K562 (cell line): Measurements from ENCODE around the gene PPIA. TPM values are rescaled to one million over a fixed set of nuclear protein-coding genes. Genes with fewer than 3 reads are reported as not detected.
A peak's percentile ranks its signal among the peaks of the same experiment; 100 is the strongest.
"Not testable (repeated sequence)": the region's sequence is repeated elsewhere in the genome, so short reads cannot be mapped to it uniquely, and the experiment has no call there.

Experiments
- ATAC-seq: fragments of 200-7000 bp; cut with Tn5 transposase; 3 replicates; pipeline ENCODE4 v1.9.1; 2020; ENCODE audit warnings: moderate library complexity
- BruUV-seq: library from RNA; stranded (reverse); fragments of 400-500 nt; replicated peaks from 2 replicates; lab custom pipeline; 2021; lab: Mats Ljungman, UMichigan
- CTCF ChIA-PET: fragments of 300-600 bp; formaldehyde crosslinking; extraction: SDS; loops from one replicate; lab custom pipeline; 2021; ENCODE audit warnings: low intra/inter-chr PET ratio; lab: Yijun Ruan, JAX
- POLR2A ChIA-PET: fragments of 300-600, 350-650 bp; sonication (Branson Sonifier 250); formaldehyde crosslinking; extraction: SDS; loops from one replicate; lab custom pipeline; 2021; ENCODE audit warnings: antibody characterized with exemption, inconsistent platforms; lab: Yijun Ruan, JAX
- DNase-seq, 4 experiments: peaks; one replicate each; pipeline versions ENCODE4 v3.0.0 to v3.0.0-alpha.2; 2011 to 2018; ENCODE audit warnings: low spot score in 3 of 4, mixed read lengths in 3 of 4; ENCODE audit errors: extremely low read depth in 1 of 4
- FAIRE-seq: peaks from 2 replicates; lab custom pipeline; 2011; peaks lifted over from hg19 to GRCh38; lab: Jason Lieb, UNC
- H2AFZ ChIP-seq: 2 replicates; pipeline ENCODE4 v1.6.0; 2011; ENCODE audit warnings: low read depth, low read length, control low read depth, inconsistent platforms
- H3K27ac ChIP-seq: fragments of 200-600 bp; 3 replicates; pipeline ENCODE4 v1.8.0; 2011; ENCODE audit warnings: low read depth, mild to moderate bottlenecking, control low read depth, inconsistent platforms, low read length, moderate library complexity, mixed read lengths; ENCODE audit errors: extremely low read depth
- H3K27me3 ChIP-seq, 2 experiments: fragments of 300-600 bp in 1 of 2; 2 replicates in 1 of 2; 3 replicates in 1 of 2; pipeline versions ENCODE4 v1.6.0 to v1.8.0; 2011; ENCODE audit warnings: inconsistent platforms in 2 of 2, low read length in 2 of 2, mild to moderate bottlenecking in 1 of 2, mixed read lengths in 1 of 2, moderate library complexity in 1 of 2; ENCODE audit not compliant: control insufficient read depth in 2 of 2, insufficient read depth in 2 of 2
- H3K36me3 ChIP-seq: fragments of 300-600 bp; 3 replicates; pipeline ENCODE4 v1.8.0; 2011; ENCODE audit warnings: mild to moderate bottlenecking, low read length, inconsistent platforms; ENCODE audit not compliant: control insufficient read depth, insufficient read depth
- H3K4me1 ChIP-seq, 2 experiments: fragments of 200-600 bp in 1 of 2; replicated peaks in 1 of 2; 2 replicates in 1 of 2; 3 replicates in 1 of 2; pipeline versions ENCODE4 v1.5.1 to v1.8.0; 2011; ENCODE audit warnings: inconsistent platforms in 2 of 2, low read length in 2 of 2, mild to moderate bottlenecking in 1 of 2, mixed read lengths in 1 of 2, moderate library complexity in 1 of 2; ENCODE audit not compliant: control insufficient read depth in 2 of 2, insufficient read depth in 2 of 2
- H3K4me2 ChIP-seq: 2 replicates; pipeline ENCODE4 v1.6.1; 2011; ENCODE audit warnings: low read length, control low read depth, inconsistent platforms, mixed read lengths; ENCODE audit not compliant: insufficient read depth
- H3K4me3 ChIP-seq: fragments of 200-600 bp; sonication (generic), shearing (Covaris generic); 2 replicates; pipeline ENCODE4 v1.5.1; 2016; ENCODE audit warnings: control low read depth, inconsistent platforms
- H3K79me2 ChIP-seq: fragments of 200-600 bp; 3 replicates; pipeline ENCODE4 v1.8.0; 2011; ENCODE audit warnings: low read length, inconsistent platforms; ENCODE audit not compliant: control insufficient read depth, insufficient read depth
- H3K9ac ChIP-seq, 2 experiments: 2 replicates each; pipeline versions ENCODE4 v1.6.0 to v1.6.1; 2011; ENCODE audit warnings: low read depth in 2 of 2, low read length in 2 of 2, control low read depth in 1 of 2, inconsistent platforms in 1 of 2, mild to moderate bottlenecking in 1 of 2, mixed read lengths in 1 of 2; ENCODE audit not compliant: insufficient read depth in 1 of 2
- H3K9me1 ChIP-seq: one replicate; pipeline ENCODE4 v1.6.0; 2011; ENCODE audit warnings: inconsistent platforms, mild to moderate bottlenecking, low read length, moderate library complexity; ENCODE audit not compliant: control insufficient read depth, insufficient read depth
- H3K9me3 ChIP-seq: replicated peaks from 2 replicates; pipeline ENCODE4 v1.5.1; 2011; ENCODE audit warnings: low read depth, low read length, inconsistent platforms; ENCODE audit not compliant: control insufficient read depth, insufficient read depth
- H4K20me1 ChIP-seq: replicated peaks from 2 replicates; pipeline ENCODE4 v1.6.1; 2011; ENCODE audit warnings: low read length, inconsistent platforms, mixed read lengths; ENCODE audit not compliant: control insufficient read depth, insufficient read depth
- ADNP ChIP-seq: fragments of 200-800 bp; sonication (Bioruptor generic); IDR thresholded peaks from 2 replicates; pipeline ENCODE4 v1.6.1; 2016; ENCODE audit warnings: missing genetic modification characterization, missing compliant biosample characterization
- ARID2 ChIP-seq: fragments of 450-650 bp; IDR thresholded peaks from 2 replicates; pipeline ENCODE4 v1.6.1; 2017; ENCODE audit warnings: antibody characterized with exemption, mild to moderate bottlenecking
- CHD1 ChIP-seq: fragments of 200-600 bp; sonication (generic); IDR thresholded peaks from one replicate; pipeline ENCODE4 v1.6.1; 2012; ENCODE audit warnings: mild to moderate bottlenecking, moderate library complexity, low read length, inconsistent platforms
- DMBX1 ChIP-seq: fragments of 250-450 bp; sonication (Bioruptor Pico); IDR thresholded peaks from 2 replicates; pipeline ENCODE4 v1.8.0; 2022; ENCODE audit warnings: inconsistent platforms, mild to moderate bottlenecking, moderate library complexity, borderline replicate concordance
- HDAC2 ChIP-seq: fragments of 450-650 bp; IDR thresholded peaks from 2 replicates; pipeline ENCODE4 v1.6.1; 2016; ENCODE audit warnings: mild to moderate bottlenecking
- RBFOX2 ChIP-seq: fragments of 200-400 bp; formaldehyde crosslinking; IDR thresholded peaks from 2 replicates; pipeline ENCODE4 v1.6.1; 2017; ENCODE audit warnings: low read depth, mild to moderate bottlenecking, low read length, moderate library complexity
- ZC3H8 ChIP-seq: fragments of 450-650 bp; IDR thresholded peaks from 2 replicates; pipeline ENCODE4 v1.6.1; 2017
- WGBS: fragments of 100-300 bp; shearing (Covaris generic); methylation state at CpG from one replicate; pipeline ENCODE4 v1.1.6; 2016; ENCODE audit warnings: low coverage, mixed read lengths; ENCODE audit not compliant: insufficient coverage; ENCODE audit errors: missing lambda C conversion rate; 5-methylcytosine and 5-hydroxymethylcytosine counted together
- in situ Hi-C: fragments of 300-500 bp; cut with MboI; formaldehyde crosslinking; loops from 4 replicates; pipeline ENCODE4 v1.15.0; 2018; ENCODE audit warnings: inconsistent platforms, mixed read lengths
- intact Hi-C: fragments of 100-400 bp; cut with micrococcal nuclease; formaldehyde crosslinking; loops from 2 replicates; pipeline ENCODE4 v1.14.2; 2022
- polyA plus RNA-seq, 8 experiments: library from polyadenylated mRNA; depleted of rRNA in 4 of 8; stranded (reverse) in 5 of 8; unstranded in 3 of 8; fragments of >200 nt; fragmentation: Nextera tagmentation in 2 of 8; fragmentation: Illumina TruSeq in 1 of 8; extraction: Ambion mirVana in 2 of 8; extraction: Trizol in 1 of 8; gene quantifications; 2 replicates each; pipeline versions ENCODE4 v1.2.1 to v1.2.3, GENCODE V29; 2011 to 2014; ENCODE audit warnings: inconsistent platforms in 1 of 8, missing spikeins in 1 of 8
- total RNA-seq, 7 experiments: library from RNA; depleted of rRNA in 6 of 7; stranded (reverse); fragments of >200 nt in 6 of 7; fragmentation: Illumina TruSeq in 2 of 7; extraction: Trizol in 2 of 7; gene quantifications; 2 replicates each; pipeline versions ENCODE4 v1.2.1 to v1.2.3, GENCODE V29; 2011 to 2021; ENCODE audit warnings: low replicate concordance in 1 of 7
- TF ChIP-seq, protein P1 (sequence below): fragments of 450-650 bp; IDR thresholded peaks from 2 replicates; pipeline ENCODE4 v1.6.1; 2016; ENCODE audit warnings: borderline replicate concordance
- TF ChIP-seq, protein P2 (sequence below), 2 experiments: fragments of 450-650 bp; IDR thresholded peaks; 2 replicates each; pipeline ENCODE4 v1.6.1; 2016

PPIA gene
- total and polyA plus RNA-seq, 9 of the 15 experiments (the other 6 are each of a cell fraction or from before 2014, with no cell fraction given): 2,583 to 7,504 (median 3,973) TPM

DNA sequence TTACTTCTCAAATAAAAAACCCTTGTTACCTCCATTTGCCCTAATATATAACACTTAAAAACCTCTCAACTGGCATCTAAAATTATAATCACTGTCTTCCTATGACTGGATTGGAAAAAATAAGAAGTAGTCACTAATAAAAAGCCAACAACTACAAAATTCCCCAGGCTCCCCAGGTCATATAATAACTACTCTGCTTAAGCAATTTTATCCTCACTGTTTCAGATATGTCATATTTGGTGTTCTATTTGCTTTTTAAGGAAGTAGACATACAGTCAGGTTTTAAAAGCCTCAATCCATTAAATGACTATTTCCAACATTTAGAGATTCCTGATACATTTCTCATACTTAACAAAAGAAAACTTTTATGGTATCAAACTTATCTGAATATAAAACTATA is 49.0 kb downstream of the PPIA start:
- intact Hi-C loops: loop anchor here (5.0 to 10.0 kb wide), 2 partner anchors 101 to 142 kb away; partner anchors contain the start of gene ZMIZ2
- in situ Hi-C loops: no loop called here
- FAIRE-seq: no peak
- peak overlapping the region in 1 of 2 experiments; percentile 93; a peak in 3 of 4 replicates for H3K9ac ChIP-seq
- H4K20me1 ChIP-seq: peaks cover 15% of the 10 kb centered on the region; the same call in 1 of the 2 replicates
- H3K27ac ChIP-seq: peak overlapping the region; percentile 98; the same call in 2 of the 3 replicates
- ChIA-PET POLR2A (interaction anchor here (0.5 to 2.0 kb wide), 6 partner anchors 10 to 49 kb away, joined by 3 to 10 read pairs (median 4); no protein-coding TSS in a partner anchor), CTCF (no interaction called here)
- H3K4me3 ChIP-seq: peak overlapping the region; percentile 72
- no peak overlapping the region for H2AFZ ChIP-seq
- peaks cover 15% of the 10 kb centered on the region in 2 experiments; a peak in 4 of 5 replicates for H3K4me1 ChIP-seq
- peak; percentile 44 for TF ChIP-seq RBFOX2
- TF ChIP-seq DMBX1 (CRISPR knock-in tag): no peak
- no peak for ATAC-seq
- BruUV-seq: no TSS peak
- H3K9me1 ChIP-seq: no peaks in the 10 kb centered on the region
- H3K27me3 ChIP-seq: no peaks in the 10 kb centered on the region
- H3K36me3 ChIP-seq: peaks cover 41% of the 10 kb centered on the region
- H3K4me2 ChIP-seq: no peak overlapping the region
- peaks cover 86% of the 10 kb centered on the region for H3K79me2 ChIP-seq
- H3K9me3 ChIP-seq: no peaks in the 10 kb centered on the region
- no peak for DNase-seq

DNA sequence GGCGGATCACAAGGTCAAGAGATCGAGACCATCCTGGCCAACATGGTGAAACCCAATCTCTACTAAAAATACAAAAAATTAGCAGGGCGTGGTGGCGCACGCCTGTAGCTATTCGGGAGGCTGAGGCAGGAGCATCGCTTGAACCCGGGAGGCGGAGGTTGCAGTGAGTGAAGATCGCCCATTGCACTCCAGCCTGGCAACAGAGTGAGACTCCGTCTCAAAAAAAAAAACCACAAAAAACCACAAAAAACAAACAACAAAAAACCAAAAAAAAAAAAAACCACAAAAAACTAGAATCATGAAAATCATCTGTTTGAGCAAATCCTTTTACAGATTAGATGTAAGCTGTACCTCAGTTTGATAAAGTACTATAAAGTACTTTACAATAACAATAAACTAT is 49.9 kb downstream of the PPIA start:
- H3K9me1 ChIP-seq, ATAC-seq, FAIRE-seq, BruUV-seq, H3K9me3 ChIP-seq, H2AFZ ChIP-seq, in situ Hi-C loops, H3K27me3 ChIP-seq, DNase-seq: not testable (repeated sequence)
- intact Hi-C loops: loop anchor here (5.0 to 10.0 kb wide), 2 partner anchors 102 to 141 kb away; partner anchors contain the start of gene ZMIZ2
- ChIA-PET POLR2A (interaction anchor here (0.5 to 4.3 kb wide), 10 partner anchors 8 to 262 kb away, joined by 3 to 43 read pairs (median 8); partner anchors contain the start of gene PURB), CTCF (interaction anchor here (0.6 kb wide), 1 partner anchor 42 kb away, joined by 4 read pairs; no protein-coding TSS in a partner anchor)
- 1% methylated on average over 11 of the region's 11 CpGs for WGBS
- Histone ChIP-seq H3K9ac (peak overlapping the region; percentile 82 to 93), H3K4me3 (peak overlapping the region; percentile 72), H3K79me2 (peaks cover 77% of the 10 kb centered on the region), H3K4me2 (peak overlapping the region; percentile 91), H3K36me3 (peaks cover 32% of the 10 kb centered on the region), H3K27ac (peak overlapping the region; percentile 98), H3K4me1 (peaks cover 15% of the 10 kb centered on the region in 2 experiments; a peak in 4 of 5 replicates), H4K20me1 (peaks cover 15% of the 10 kb centered on the region; the same call in 1 of the 2 replicates)
- TF ChIP-seq ZC3H8 (0 out of 2 replicates have a peak, but pooled peaks have one; percentile 49), HDAC2 (peak; percentile 44; the same call in 1 of the 2 replicates), ARID2 (peak; percentile 11; the same call in 1 of the 2 replicates), CHD1 (peak; percentile 7), ADNP (0 out of 2 replicates have a peak, but pooled peaks have one; percentile 40)
- TF ChIP-seq, protein P1, sequence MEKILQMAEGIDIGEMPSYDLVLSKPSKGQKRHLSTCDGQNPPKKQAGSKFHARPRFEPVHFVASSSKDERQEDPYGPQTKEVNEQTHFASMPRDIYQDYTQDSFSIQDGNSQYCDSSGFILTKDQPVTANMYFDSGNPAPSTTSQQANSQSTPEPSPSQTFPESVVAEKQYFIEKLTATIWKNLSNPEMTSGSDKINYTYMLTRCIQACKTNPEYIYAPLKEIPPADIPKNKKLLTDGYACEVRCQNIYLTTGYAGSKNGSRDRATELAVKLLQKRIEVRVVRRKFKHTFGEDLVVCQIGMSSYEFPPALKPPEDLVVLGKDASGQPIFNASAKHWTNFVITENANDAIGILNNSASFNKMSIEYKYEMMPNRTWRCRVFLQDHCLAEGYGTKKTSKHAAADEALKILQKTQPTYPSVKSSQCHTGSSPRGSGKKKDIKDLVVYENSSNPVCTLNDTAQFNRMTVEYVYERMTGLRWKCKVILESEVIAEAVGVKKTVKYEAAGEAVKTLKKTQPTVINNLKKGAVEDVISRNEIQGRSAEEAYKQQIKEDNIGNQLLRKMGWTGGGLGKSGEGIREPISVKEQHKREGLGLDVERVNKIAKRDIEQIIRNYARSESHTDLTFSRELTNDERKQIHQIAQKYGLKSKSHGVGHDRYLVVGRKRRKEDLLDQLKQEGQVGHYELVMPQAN: peak; percentile 64
- TF ChIP-seq, protein P2, sequence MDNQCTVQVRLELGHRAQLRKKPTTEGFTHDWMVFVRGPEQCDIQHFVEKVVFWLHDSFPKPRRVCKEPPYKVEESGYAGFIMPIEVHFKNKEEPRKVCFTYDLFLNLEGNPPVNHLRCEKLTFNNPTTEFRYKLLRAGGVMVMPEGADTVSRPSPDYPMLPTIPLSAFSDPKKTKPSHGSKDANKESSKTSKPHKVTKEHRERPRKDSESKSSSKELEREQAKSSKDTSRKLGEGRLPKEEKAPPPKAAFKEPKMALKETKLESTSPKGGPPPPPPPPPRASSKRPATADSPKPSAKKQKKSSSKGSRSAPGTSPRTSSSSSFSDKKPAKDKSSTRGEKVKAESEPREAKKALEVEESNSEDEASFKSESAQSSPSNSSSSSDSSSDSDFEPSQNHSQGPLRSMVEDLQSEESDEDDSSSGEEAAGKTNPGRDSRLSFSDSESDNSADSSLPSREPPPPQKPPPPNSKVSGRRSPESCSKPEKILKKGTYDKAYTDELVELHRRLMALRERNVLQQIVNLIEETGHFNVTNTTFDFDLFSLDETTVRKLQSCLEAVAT (IDR thresholded peaks at IDR 0.05): peak; percentile 45 to 87; a peak in 2 of 4 replicates
